GM21526 (cell line): ENCODE data around the gene AADAC.
A peak's percentile ranks its signal among the peaks of the same experiment; 100 is the strongest.
"Not testable (repeated sequence)": the region's sequence is repeated elsewhere in the genome, so short reads cannot be mapped to it uniquely, and the experiment has no call there.

Source experiments
- ATAC-seq: cut with Tn5 transposase; IDR thresholded peaks from one replicate; pipeline ENCODE4 v1.9.1; 2021; ENCODE audit warnings: moderate library complexity; ENCODE audit not compliant: unreplicated experiment, low FRiP score

AADAC gene

GRCh38 chr3:151796105-151796680, 17.7 kb upstream of the AADAC start:
- no peak for ATAC-seq

DNA sequence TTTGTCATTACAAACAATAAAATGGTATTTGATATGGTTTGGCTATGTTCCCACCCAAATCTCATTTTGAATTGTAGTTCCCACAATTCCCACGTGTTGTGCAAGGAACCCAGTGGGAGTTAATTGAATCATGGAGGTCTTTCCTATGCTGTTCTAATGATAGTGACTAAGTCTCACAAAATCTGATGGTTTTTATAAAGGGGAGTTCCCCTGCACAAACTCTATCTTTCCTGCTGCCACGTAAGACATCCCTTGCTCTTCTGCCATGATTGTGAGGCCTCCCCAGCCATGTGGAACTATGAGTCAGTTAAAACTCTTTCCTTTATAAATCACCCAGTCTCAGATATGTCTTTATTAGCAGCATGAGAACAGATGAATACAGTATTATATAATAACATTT, 15.4 kb upstream of the AADAC start:
- ATAC-seq = no peak

DNA sequence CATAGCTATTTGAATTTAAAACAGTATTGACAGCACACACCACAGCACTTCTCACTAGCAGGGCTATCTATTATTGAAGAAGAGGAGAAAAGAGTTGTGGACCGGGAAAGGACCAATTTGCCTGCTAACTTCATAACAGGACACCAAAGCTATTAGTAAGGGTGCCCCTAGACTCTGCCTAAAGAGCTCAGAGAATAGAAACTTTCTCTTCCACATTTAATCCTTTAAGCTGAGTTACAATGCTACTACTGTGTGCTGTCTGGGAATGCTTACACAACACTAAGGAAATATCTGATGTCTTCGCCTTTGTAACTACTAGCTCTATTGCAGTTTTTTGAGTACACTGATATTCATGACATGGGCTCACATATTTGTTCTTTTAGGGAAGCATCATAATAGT, 13.5 kb upstream of the AADAC start:
- ATAC-seq = no peak

GRCh38 chr3:151804267-151804666, 9.6 kb upstream of the AADAC start:
- ATAC-seq = no peak

- ATAC-seq = no peak
Observed at GRCh38 chr3:151806838-151807237, 7.1 kb upstream of the AADAC start.

GRCh38 chr3:151808926-151809325, 5.0 kb upstream of the AADAC start:
- ATAC-seq = not testable (repeated sequence)

GRCh38 chr3:151811474-151811873, 2.4 kb upstream of the AADAC start:
- no peak for ATAC-seq

DNA sequence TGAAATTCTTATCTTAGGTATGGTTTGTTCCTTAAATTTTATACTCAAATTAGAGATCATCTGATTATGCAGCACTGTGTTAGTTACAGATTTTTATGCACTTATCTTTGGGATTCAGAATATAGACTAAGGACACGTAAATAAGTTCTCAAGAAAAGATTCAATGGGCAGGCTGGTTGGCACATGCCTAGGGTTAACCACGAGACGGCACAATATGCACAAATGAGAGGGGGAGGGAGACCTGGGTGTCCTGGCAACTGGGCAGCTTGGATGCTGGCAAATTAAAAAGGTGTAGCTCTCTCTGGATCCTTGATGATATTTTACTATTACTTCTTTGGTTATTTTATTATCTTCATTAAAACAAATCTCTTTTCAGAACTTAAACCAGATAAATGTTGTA, 672 bp downstream of the AADAC start:
- ATAC-seq = no peak

DNA sequence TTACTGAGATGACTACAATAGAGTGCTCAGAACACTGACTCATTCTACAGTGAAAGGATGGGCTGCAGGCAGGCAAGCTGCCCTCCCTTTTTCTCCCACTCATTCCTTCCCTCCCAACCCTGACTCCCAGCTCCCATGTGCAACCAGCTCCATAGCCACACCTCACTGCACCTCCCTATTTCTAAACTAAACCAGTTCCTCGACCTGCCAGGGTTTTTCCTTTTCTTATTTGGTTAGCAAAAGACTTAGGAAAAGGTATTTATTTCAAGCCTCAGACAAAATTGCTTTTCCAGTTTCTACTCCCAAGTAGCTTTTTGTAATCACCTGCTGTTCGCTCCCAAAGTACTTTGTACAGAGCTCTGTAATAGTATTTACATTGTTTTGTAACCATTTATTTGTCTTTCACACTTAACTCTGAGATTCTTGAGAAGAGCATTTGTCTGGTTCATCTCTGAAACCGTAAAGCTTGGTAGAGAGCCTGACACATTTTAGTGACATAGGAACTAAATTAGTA, 2.2 kb downstream of the AADAC start:
- ATAC-seq = no peak

DNA sequence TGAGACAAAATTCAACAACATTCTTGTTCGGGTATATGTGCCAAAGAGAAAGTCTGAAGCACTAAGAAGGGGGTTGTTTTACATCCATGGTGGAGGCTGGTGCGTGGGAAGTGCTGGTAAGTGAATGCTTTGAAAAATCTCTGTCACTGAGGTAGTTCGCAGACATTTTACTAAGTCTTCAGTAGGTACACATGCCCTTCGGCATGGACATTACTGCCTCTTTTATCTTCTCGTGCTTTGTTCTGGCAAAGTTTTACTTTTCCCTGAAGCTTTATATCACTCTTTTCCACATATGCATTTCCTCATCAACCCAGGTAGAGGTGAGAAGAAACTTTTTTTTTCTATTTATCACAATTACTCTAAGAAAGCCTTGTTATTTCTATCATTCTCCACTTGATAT, 3.6 kb downstream of the AADAC start:
- ATAC-seq = no peak

- ATAC-seq = no peak
Observed at GRCh38 chr3:151818361-151818760, 4.4 kb downstream of the AADAC start.

GRCh38 chr3:151819910-151820309, 6.0 kb downstream of the AADAC start:
- no peak for ATAC-seq

- ATAC-seq = no peak
Observed at GRCh38 chr3:151827816-151828215, 13.9 kb downstream of the AADAC start.

DNA sequence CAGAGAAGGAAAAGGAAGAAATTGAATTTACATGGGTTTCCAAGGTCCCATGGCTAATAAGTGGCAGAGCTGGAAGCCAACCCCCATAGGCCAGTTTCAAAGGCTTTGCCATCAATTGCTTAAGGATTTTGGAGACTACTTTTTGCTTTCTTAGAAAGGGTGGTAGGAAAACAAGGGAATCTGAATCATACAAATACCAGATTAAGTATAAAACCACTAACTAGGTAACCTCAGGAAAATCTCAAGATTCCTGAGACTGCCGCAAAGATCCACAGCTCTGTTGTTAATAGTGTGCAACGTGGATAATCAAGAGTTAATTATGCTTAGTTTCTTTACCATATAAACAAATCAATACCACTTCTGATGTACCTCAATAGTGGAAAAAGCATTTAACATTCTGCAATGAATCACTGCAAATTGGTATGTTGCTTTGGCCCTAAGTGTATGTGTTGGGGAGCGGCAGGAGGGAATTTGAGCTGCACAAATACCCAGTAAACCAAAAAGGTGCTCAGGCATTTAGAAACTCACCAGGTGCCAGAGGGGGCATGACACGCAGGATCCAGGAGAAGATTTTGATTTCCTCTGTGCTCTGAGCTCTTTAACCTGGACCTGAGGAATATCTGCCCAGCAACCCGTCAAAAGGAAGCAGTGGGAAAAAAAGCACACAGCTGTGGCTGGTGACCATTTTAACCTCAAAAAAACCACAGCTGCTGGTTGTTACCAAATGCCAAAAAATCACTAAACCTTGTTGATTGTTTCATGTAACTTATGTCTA, 22.0 kb downstream of the AADAC start:
- no peak for ATAC-seq

DNA sequence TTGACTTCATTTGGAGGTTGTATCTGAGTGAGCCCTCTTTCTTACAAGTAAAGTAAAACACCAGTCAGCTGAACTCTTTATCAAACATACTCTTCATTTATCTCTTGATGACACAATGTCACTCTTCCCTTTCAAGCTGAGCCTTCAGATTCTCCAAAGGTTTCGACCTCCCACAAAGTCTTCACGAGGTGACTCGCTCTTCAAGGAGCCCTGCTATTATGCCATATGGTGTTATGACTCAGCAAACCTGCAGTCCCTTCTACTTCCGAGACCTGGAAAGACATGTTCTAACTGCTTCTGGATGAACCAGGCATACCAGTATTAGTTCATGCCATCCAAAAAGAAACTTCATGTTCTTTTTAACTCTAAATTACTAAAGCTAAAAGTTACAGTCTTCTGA, 23.1 kb downstream of the AADAC start:
- no peak for ATAC-seq

GRCh38 chr3:151838574-151839312, 24.8 kb downstream of the AADAC start:
- ATAC-seq = peak; percentile 82

DNA sequence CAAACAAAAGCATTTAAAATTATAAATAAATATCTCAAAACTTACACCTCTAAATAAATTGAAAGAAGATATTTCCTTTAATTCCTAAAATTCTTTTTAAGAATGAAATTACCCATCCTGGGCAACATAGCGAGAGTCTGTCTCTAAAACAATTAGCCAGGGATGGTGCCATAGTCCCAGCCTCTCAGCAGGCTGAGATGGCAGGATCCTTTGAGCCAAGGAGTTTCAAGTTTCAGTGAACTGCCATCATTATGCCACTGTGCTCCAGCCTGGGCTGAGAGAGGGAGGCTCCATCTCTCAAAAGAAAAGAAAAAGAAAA, 25.4 kb downstream of the AADAC start:
- no peak for ATAC-seq

DNA sequence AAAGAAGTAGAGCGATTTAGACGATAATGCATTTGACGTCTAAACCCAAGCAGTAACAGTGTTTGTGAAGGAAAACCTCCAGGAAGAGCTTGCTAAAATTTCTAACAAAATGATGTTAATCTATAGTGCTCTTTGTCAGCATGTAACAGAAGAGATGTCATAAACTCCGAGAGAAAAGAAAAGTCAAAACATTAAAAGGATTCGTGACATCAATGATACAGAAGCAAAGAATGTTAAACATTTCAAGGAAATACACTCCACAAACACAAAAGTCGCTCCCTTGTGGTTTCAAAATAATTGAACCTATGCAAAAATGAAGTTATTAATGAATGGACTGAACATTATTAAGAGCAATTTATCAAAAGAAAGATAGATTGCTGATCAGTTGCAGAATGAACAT, 27.9 kb downstream of the AADAC start:
- ATAC-seq = no peak

DNA sequence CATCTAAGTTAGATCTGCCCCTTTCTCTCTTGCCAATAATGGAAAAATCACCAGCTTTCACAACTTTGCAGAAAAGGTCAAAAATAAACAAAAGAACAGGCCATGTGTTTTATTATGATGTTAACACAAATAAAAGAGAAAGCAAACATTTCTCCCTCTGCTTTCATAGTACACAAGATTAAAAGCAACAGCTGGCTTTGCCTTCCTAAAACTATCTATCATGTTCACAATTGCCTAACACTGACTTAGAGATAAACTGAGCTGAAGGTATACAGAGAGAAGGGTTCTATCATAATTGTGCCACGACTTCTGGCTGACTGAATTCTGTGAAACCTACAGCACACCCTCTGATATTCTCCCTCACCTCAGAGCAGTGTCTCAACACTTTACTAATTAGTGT, 29.4 kb downstream of the AADAC start:
- no peak for ATAC-seq

DNA sequence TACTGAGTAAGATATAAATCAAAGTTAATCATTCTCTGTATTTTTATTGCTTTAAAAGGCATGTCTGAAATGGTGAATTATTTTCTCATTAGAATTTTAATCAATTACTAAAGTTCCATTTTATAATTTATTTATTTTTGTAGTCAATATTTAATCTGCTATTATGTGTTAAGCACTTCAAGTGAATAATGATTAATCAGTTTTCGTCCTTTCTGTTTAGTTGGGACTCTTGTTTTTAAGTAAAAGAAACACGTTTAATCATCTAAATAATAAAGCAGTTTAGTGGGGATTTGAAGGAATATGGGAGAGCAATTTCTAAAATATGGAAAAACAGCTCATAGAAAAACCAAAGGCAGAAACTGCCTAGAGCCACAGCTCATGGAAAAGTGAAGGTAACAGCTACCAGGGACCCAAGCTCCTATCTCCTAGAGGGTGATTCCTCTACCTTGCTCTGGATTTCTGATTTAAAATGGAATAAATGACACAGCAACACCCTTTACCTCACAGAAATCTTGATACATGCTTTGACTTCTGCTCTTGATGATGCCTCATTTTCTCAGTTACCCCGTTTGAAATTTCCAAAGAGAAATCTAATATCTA, 31.5 kb downstream of the AADAC start:
- ATAC-seq = no peak

DNA sequence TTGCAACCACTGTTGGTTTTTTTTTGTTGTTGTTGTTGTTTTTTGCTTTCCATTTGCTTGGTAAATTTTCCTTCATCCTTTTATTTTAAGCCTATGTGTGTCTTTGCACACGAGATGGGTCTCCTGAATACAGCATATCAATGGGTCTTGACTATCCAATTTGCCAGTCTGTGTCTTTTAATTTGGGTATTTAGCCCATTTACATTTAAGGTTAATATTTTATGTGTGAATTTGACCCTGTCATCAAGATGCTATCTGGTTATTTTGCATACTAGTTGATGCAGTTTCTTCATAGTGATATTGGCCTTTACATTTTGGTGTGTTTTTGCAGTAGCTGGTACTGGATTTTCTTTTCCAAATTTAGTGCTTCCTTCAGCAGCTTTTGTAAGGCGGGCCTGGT, 36.1 kb downstream of the AADAC start:
- not testable (repeated sequence) for ATAC-seq
